ENCODE data around the gene PDCD10.

Gene PDCD10

GRCh38 chr3:167732313-167733065 is 2.2 kb downstream of the PDCD10 start:
- no peak for DNase-seq
- H3K36me3 Mint-ChIP-seq (ENCODE audit: low read depth), result no peaks in the 10 kb centered on the region

GRCh38 chr3:167731393-167731792 is 3.3 kb downstream of the PDCD10 start:
- DNase-seq, result no peak
- Mint-ChIP-seq H3K27me3 (ENCODE audit: low read depth, poor library complexity) (peaks cover 2% of the 10 kb centered on the region), H3K4me3 (peak overlapping the region; percentile 18), H3K27ac (no peak overlapping the region), H3K9me3 (no peaks in the 10 kb centered on the region), H3K4me1 (no peaks in the 10 kb centered on the region), H3K36me3 (ENCODE audit: low read depth) (no peaks in the 10 kb centered on the region)
- no peak for TF ChIP-seq CTCF (IDR thresholded peaks at IDR 0.05)

More at GRCh38 chr3:167732313-167733065, 2.2 kb downstream of the PDCD10 start:
- no peak overlapping the region for H3K27ac Mint-ChIP-seq
- no peaks in the 10 kb centered on the region for H3K9me3 Mint-ChIP-seq
- H3K4me1 Mint-ChIP-seq, result no peaks in the 10 kb centered on the region
- peaks cover 12% of the 10 kb centered on the region for H3K27me3 Mint-ChIP-seq (ENCODE audit: low read depth, poor library complexity)
- no peak for TF ChIP-seq CTCF (IDR thresholded peaks at IDR 0.05)
- H3K4me3 Mint-ChIP-seq, result peak overlapping the region; percentile 64

- H3K4me1 Mint-ChIP-seq, result no peaks in the 10 kb centered on the region
- no peak for TF ChIP-seq CTCF (IDR thresholded peaks at IDR 0.05)
These were observed 5.1 kb downstream of the PDCD10 start for GRCh38 chr3:167729591-167729990.

GRCh38 chr3:167728632-167729323 is 5.9 kb downstream of the PDCD10 start:
- Mint-ChIP-seq H3K27me3 (ENCODE audit: low read depth, poor library complexity) (no peaks in the 10 kb centered on the region), H3K4me1 (peaks cover 6% of the 10 kb centered on the region), H3K4me3 (no peak overlapping the region), H3K9me3 (no peaks in the 10 kb centered on the region), H3K36me3 (ENCODE audit: low read depth) (no peaks in the 10 kb centered on the region), H3K27ac (no peak overlapping the region)
- DNase-seq, result no peak
- no peak for TF ChIP-seq CTCF (IDR thresholded peaks at IDR 0.05)

More at GRCh38 chr3:167729591-167729990, 5.1 kb downstream of the PDCD10 start:
- Mint-ChIP-seq H3K4me3 (no peak overlapping the region), H3K27ac (no peak overlapping the region), H3K36me3 (ENCODE audit: low read depth) (no peaks in the 10 kb centered on the region), H3K27me3 (ENCODE audit: low read depth, poor library complexity) (no peaks in the 10 kb centered on the region), H3K9me3 (no peaks in the 10 kb centered on the region)
- no peak for DNase-seq

GRCh38 chr3:167728176-167728575 is 6.5 kb downstream of the PDCD10 start:
- H3K27me3 Mint-ChIP-seq (ENCODE audit: low read depth, poor library complexity), result no peaks in the 10 kb centered on the region
- TF ChIP-seq CTCF (IDR thresholded peaks at IDR 0.05), result no peak
- no peaks in the 10 kb centered on the region for H3K9me3 Mint-ChIP-seq
- H3K4me1 Mint-ChIP-seq, result peaks cover 6% of the 10 kb centered on the region
- H3K27ac Mint-ChIP-seq, result no peak overlapping the region
- H3K36me3 Mint-ChIP-seq (ENCODE audit: low read depth), result peaks cover 5% of the 10 kb centered on the region
- no peak overlapping the region for H3K4me3 Mint-ChIP-seq
- DNase-seq, result no peak
